DMS79 (cell line): ENCODE results near the gene TNFRSF4.

Experiments
- DNase-seq: peaks from one replicate; lab custom pipeline; 2025; lab: John Stamatoyannopoulos, UW

Gene TNFRSF4

DNA sequence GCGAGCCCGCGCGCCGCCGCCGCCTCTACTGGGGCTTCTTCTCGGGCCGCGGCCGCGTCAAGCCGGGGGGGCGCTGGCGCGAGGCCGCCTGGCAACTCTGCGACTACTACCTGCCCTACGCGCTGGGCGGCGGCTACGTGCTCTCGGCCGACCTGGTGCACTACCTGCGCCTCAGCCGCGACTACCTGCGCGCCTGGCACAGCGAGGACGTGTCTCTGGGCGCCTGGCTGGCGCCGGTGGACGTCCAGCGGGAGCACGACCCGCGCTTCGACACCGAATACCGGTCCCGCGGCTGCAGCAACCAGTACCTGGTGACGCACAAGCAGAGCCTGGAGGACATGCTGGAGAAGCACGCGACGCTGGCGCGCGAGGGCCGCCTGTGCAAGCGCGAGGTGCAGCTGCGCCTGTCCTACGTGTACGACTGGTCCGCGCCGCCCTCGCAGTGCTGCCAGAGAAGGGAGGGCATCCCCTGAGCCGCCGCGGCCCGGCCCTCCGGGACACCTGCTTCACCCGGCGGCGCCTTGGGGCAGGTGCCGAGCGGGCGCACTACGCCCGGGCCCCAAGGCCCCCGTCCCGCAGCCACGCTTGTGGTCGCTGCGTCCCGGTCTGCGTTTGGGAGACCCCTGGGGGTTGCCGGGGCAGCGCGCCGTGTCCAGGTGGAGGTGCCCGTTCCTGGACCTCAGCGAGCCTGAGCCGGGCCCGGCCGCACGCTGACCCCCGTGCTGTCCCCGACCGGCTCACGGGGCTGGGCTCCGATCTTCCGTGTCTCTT lies 19.0 kb upstream of the TNFRSF4 start:
- no peak for DNase-seq

DNA sequence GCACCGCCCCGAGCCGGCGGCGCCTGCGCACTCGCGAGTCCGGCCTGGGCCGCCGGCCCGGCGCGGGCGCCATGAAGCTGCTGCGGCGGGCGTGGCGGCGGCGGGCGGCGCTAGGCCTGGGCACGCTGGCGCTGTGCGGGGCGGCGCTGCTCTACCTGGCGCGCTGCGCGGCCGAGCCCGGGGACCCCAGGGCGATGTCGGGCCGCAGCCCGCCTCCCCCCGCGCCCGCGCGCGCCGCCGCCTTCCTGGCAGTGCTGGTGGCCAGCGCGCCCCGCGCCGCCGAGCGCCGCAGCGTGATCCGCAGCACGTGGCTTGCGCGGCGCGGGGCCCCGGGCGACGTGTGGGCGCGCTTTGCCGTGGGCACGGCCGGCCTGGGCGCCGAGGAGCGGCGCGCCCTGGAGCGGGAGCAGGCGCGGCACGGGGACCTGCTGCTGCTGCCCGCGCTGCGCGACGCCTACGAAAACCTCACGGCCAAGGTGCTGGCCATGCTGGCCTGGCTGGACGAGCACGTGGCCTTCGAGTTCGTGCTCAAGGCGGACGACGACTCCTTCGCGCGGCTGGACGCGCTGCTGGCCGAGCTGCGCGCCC lies 18.3 kb upstream of the TNFRSF4 start, which contains the start of gene B3GALT6:
TSS of gene B3GALT6 (plus strand) at position 30 of the 588 bp plus-strand sequence. CDS start at position 72, 42 bp downstream.
- DNase-seq = no peak

DNA sequence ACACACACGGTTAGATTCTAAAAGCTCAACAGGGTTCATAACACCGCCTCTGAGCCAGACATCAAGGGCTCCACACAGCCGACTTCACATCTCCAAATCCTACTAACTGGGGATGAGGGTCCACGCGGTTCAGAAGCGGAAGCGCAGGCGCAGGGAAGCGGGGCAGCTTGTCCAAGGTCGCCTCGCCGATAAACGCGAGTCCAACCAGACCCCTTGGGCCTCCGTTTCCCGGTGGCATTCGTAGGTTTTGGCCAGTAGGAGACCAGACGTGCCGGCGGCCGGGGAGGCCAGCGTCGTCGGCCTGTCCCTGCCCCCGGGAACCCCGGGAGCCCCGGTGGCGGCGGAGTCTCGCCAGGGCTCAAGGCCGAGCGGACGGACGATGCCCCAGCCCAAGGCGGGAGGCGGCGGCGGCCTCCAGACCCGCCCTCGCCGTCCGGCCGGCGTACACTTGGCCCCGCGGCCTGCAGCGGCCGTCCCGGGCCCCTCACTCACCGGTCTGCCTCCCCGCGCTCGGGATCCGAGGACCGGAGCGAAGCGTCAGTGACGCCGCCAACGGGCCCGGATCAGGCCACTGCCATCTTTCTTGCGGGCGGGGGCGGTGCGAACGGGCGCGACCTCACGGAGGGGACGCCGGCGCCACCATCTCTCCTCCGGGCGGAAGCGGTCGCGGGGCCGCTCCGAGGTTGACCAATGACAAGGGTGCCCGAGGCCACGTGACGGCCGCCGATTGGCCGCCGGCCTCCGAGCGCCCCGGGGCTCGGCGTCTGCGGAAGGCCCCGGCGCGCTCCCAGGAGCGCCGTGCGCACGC lies 17.7 kb upstream of the TNFRSF4 start, which contains the start of gene SDF4:
TSS of gene SDF4 (minus strand) at position 602 of the 808 bp plus-strand sequence. CDS start 3,229 bp downstream, outside the sequence.
- DNase-seq = peak; percentile 86

DNA sequence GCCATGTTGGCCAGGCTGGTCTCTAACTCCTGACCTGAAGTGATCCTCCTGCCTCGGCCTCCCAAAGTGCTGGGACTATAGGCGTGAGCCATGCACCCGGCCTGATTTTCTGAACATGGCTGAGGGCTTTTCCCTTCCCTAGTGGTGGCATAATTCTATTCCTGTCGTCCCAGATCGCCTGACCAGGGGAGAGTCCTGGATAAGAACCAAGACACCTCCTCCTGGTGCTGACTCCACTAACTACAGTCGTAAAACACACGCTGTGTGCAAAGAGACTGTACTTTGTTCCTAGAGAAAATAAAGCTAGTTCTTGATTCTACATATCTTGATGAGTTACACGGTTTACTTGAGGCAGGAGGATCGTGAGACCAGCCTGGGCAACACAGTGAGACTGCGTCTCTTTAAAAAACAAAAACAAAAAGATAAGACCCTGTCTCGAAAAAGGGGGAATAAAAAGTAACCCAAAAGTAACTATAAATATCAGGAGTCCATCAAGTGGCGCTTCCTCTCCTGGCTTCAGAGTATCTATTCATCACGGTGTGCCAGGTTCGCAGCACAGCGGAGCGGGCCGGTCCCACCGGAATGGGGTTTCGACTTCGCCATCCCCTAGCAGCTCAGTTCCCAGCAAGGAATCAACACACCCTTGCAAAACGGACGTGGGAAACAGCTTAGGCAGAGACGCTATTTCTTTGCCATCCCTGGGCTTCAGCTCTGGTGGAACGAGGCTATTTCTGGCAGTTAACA lies 16.9 kb upstream of the TNFRSF4 start:
- no peak for DNase-seq

DNA sequence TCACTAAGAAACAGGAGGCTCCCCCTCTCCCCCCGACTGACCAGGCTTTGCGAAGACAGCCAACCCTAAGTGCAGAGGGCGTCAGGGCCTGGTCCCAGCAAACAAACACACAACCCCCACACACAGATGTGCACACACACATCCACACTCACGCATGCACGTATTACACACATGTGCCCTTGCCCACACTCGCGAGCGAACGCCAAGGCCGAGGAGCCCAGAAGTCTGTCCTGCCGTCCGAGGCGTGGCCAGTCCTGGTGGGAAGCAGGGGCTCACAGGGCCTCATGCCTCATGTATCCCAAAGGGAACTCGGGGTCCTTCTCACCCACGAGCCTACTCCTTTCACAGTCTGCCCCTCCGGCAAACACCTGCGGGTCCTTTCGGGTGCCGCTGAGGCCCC lies 15.8 kb upstream of the TNFRSF4 start:
- DNase-seq = no peak

DNA sequence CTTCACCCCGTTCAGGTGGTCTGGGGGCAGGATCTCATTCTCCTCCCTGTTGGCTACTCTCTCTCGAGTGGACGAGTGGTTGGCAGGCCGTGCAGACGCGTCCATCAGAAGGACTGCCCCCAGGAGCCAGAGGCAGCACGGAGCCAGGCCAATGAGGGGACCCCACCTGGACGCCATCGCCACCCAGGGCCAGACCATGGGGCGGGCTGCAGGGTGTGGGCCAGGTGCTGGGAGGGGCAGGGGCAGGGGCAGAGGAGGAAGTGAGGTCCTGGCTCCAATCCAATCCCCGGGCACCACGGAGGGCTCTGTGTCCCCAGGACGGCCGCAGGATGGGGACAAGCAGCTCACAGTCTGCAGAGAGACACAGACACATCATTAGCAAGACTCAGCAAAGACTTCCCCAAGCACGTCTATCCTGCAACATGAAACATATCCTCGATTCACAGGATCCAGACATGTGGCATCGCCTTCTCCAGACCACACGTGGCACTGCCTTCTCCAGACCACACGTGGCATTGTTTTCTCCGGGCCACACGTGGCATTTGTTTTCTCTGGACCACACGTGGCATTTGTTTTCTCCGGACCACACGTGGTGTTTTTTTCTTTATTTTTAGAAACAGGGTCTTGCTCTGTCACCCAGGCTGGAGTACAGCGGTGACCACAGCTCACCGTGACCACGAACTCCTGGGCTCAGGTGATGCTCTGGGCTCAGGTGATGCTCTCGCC lies 14.8 kb upstream of the TNFRSF4 start:
- DNase-seq = no peak

DNA sequence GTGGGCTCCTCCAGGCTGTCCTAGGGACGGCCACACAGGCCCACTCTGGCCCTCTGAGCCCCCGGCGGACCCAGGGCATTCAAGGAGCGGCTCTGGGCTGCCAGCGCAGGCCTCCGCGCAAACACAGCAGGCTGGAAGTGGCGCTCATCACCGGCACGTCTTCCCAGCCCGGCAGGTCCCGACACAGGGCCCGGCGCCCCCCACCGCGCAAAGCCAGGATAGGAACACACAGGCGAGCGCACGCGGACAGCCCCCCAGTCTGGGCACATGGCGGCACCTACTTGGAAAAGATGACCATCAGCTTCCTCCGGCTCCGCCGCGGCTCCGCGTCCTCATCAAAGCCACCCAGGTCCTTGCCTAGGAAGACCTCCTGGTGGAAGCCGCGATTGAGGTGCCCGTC lies 14.2 kb upstream of the TNFRSF4 start:
- no peak for DNase-seq

DNA sequence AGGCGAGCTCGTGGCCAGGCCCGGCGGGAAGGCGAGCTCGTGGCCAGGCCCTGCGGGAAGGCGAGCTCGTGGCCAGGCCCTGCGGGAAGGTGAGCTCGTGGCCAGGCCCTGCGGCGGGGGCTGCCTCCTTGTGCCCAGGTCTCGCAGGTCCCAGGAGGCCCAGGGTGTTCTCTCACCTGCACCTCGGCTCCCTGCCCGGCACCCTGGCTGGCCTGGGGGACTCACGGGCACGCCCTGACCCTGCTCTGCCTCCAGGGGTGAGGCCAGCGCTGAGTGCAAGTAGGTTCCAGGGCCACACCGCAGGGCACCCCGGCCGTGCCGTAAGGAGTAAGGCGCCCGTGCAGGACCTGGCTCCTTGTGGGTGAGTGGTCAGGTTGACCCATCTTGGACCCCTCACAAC lies 13.4 kb upstream of the TNFRSF4 start:
- no peak for DNase-seq

DNA sequence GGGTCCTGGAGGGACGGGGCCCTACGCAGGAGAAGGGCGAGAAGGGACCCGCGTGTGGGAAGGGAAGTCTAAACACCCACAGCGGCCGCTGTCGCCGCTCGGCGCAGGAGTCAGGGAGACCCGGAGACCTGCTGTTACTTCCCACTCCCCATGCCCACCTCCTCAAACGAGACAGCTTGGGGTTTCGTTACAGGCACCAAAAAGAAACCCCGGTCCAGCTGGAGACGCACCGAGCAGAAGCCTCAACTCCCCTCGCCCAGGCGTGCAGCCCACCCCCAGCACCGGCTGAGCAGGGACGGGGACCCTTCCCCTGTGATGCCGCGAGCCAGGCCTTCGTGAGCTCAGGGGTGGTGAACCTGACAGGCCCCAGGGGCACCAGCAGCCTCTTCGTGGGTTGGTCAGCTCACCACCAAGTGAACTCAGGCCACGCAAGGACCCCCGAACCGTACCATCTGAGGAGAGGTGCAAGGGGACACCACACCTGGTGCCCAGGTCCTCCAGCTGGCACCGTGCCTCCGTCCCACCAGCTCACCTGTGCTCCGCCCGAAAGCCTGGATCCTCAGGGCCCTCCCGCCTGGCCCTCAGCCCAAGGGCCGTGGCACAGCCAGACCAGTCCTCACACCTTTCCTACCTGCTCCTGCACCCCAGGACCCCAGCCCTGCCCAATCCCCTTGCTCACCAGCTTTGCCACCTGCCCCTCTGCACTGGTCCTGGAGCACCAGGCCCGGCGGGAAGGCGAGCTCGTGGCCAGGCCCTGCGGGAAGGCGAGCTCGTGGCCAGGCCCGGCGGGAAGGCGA lies 12.8 kb upstream of the TNFRSF4 start:
- DNase-seq = no peak

DNA sequence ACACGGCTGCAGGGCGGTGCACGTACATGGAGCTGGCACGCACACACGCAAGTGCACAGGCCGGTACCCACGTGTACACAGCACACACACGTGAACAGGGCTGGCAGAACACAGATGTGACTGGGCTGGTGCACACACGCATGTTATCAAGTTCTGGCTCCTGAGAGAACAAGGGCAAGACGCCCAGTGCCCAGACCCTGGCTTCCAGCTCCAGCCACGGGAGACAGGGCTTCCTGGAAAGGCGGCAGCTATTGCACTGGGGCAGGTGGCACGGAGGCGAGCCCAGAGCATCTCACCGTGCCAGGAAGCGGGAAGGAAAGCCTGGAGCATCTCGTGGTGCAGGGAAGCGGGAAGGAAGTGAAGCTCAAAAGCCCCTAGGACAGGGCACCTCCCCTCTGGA lies 12.0 kb upstream of the TNFRSF4 start:
- no peak for DNase-seq

DNA sequence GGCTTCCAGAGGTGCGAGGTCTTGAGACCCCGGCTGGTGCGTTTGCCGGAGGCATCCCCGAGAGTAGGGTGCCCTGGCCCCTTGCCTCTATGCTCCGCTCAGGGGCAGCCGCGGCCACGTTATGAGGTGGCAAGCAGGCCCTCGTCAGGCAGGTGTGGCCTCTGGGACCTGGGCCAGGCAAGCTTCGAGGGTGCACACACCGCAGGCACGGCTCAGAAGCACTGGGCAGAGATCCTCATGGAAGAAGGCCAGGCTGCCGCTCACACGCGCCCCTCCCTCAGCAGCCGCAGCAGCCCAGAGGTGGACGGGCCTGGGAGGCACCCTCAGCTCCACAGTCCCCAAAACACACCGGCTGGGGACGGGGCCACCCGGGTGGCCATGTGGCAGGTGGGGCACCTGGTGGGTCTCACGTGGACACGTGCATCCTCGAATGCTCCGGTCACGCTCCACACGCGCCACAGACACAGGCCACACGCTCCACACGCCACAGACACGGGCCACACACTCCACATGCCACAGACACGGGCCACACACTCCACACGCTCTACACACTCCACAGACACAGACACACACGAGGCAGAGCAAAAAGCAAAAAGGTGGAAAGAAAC lies 11.4 kb upstream of the TNFRSF4 start:
- peak; percentile 32 for DNase-seq

DNA sequence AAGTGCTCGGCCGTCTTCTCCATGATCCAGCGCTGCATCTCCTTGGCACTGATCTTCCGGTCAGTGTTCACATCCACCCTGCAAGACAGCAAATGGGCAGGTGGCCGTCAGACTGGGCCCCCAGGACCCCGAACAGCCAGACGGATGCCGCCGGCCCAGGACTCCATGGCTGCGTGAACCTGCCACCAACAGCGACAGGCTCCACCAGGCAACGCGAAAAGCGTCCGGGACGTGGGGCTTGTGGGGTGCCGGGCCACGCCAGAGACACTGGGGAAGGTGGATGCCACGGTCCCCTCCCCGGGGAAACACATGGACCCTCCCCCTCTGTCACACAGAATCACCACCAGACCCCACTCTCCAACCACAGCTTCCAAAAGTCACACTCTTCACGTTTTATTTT lies 9.9 kb upstream of the TNFRSF4 start:
- DNase-seq = no peak

DNA sequence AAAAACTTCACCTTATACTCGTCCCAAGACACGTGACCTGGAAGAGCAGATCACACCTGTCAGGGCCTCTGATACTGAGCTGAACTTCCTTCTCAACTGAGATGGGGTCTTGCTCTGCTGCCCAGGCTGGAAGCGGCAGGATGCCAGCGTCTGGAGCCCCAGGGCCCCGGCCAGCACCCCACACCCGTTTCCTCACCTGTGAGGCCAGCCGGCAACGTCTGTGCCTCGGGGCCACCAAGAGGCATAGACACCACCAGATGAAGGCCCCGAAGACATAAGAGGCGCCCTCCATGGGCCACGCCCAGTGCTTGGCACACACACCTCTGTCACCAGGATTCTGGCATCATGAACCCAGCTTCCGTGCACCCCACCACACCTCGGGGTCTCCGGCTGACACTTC lies 9.4 kb upstream of the TNFRSF4 start:
- no peak for DNase-seq

DNA sequence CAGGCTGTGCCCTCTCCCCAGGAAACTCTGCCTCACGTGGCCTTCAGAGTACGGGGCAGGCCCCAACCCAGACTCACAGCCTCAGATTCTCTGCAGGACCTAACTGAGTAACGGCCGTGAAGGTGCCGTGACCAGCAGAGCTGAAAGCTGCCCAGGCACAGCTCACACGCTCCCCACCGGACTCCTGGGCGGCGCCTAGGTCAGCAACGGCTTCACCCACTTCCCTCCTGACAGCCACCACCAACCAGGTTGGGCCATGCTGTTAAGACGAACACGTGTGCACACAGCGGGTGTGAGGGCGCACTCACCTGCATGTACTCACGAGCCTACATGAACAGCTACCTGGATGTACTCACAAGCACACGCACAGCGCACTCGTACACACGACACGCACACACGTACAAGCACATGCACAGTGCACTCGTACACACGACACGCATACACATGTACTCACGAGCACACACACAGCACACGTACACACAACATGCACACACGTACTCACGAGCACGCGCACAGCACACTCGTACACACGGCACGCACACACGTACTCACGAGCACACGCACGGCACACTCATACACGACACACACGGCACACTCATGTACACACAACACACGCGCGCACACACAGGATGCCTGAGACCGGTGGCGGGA lies 8.7 kb upstream of the TNFRSF4 start:
- DNase-seq = no peak

DNA sequence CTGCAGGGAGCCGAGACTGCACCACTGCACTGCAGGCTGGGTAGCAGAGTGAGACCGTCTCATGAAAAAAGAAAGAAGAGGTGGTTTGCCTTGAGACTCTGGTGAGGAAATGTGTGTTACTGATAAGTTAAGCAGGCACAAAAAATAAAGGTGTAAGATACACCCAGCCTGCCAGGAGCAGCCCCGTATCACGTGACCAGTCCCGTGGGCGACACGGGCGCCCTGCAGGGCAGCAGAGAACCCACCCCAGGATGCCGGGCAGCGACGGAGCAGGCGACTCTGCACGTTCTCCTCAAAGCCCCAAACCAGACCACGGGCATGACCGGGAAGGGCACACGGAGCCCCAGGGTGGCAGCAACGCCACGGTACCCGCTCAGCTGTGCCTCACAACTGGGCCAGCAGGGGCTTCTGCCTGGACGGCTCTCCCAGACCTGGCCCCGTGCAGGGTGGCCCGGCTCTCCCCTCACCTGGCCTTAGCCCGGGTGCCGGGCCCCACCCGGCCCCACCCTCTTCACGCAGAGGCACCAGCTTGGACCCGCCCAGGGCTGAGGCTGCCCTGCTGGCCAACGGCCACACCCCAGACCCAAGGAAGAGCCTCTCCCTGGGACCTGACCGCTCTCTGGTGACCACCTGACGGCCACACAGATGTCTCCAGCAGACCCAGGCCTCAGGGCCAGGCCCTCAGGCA lies 8.1 kb upstream of the TNFRSF4 start:
- DNase-seq = no peak

DNA sequence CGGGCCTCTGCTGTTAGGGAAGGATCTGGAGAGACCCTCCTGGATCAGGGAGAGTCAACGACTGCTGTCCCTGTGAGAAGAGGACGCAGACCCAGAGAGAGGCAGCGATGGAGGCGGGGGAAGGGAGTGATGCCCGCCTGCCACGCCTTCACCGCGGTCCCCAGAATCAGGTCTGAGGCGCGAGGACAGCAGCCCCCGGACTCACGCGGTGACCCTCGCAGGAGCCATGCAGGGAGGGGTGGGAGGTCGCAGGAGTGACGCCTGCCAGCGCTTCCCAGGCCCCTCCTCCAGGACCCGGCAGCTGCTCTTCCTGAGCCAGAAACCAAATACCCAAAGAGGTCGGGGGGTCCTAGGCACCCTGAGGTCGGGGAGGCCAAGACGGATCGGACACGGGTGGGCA lies 6.2 kb upstream of the TNFRSF4 start:
- no peak for DNase-seq

DNA sequence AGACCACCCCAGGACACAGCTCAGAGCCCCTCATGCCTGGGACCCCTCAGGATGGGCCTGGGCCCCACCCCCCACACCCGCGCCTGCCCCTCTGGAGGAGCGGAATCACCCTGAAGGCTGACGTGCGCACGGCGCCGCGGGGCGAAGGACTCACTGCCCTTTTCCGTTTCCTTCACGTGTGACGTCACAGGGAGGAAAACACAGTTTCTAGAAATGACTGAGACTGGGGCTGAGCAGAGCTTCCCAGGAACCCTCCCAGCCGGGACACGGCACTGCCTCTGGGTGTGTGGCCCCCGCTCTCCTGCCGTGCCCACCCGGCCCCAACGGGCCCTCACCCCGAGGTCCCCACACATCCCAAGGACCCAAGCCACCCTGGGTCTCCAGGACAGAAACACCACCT lies 5.4 kb upstream of the TNFRSF4 start:
- no peak for DNase-seq

DNA sequence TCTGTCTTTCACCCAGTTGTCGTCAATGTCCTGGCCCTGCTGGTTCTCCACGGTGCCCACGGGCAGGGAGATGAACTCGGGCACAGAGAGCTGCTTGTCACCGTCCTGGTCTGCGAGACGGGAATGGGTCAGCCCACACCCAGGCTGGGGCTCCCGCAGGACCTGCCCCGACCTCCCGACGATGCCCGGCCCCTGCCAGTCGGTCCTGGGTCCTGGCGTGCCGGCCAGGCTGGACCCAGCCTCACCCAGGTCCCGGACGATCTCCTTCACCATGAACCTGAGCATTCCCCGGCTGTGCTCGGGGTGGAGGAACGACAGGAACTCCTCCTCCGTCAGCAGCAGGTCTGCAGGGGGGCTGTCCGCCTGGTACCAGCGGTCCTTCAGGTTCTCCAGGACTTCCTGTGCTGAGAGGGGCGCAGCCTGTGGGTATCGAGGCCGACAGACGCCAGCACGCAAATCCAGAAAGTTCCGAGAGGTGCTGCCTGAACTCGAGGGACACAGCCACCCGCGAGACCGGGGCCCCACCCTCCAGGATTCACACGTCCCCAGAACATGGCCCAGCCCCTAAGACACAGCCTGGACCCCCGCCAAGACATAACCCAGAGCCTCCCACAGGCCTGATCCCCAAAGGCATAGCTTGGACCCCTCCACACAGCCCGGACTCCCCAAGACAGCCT lies 4.7 kb upstream of the TNFRSF4 start:
- no peak for DNase-seq
